Right lobe of liver (tissue), 4 donors: ENCODE results near the gene LPAR3.

Experiments
- CTCF ChIP-seq, 4 donors: fragments of 200-600 bp in 3 of 4; fragments of 450-650 bp in 1 of 4; IDR thresholded peaks; one replicate each; pipeline versions ENCODE4 v1.5.1 to v1.8.0; 2016 to 2022; ENCODE audit warnings: antibody characterized with exemption in 4 of 4, mild to moderate bottlenecking in 2 of 4
- POLR2A ChIP-seq: fragments of 450-650 bp; IDR thresholded peaks from one replicate; pipeline ENCODE4 v1.6.1; 2017; ENCODE audit warnings: antibody characterized with exemption, mild to moderate bottlenecking
- donor health status: DM: no; HTN: no; CAD: no.
- donor health status: DM: no; HTN: no; CAD: no.
- donor health status: DM: no; HTN: yes; CAD: no.

GRCh38 chr1:84892705-84893618 lies at the start of gene LPAR3:
- TF ChIP-seq CTCF (IDR thresholded peaks at IDR 0.05), result no peak
- TF ChIP-seq POLR2A, result no peak
